ENCODE measurements around the gene CEBPA. TPM values are rescaled to one million over a fixed set of nuclear protein-coding genes. Genes with fewer than 3 reads are reported as not detected.

The CEBPA gene
- total and polyA plus RNA-seq, 2 donors (not counting 1 experiment from before 2014, with no cell fraction given), result 1.7 to 2.6 TPM

GRCh38 chr19:33346665-33347064 lies 44.3 kb upstream of the CEBPA start:
- TF ChIP-seq CTCF (IDR thresholded peaks at IDR 0.05), result no peak
- no peak for TF ChIP-seq EZH2 (IDR thresholded peaks at IDR 0.05; ENCODE audit: borderline replicate concordance, insufficient read depth, low read depth, low read length, poor library complexity, severe bottlenecking)
- no peak overlapping the region for H3K4me3 ChIP-seq (ENCODE audit: control extremely low read depth in 1 of 5, extremely low read depth in 1 of 5, insufficient read depth in 1 of 5, low read depth in 2 of 5, low read length in 4 of 5)
- H3K4me2 ChIP-seq (replicated peaks; ENCODE audit: low read depth, low read length, poor library complexity, severe bottlenecking), result no peak overlapping the region
- Mint-ChIP-seq H3K9me3 (ENCODE audit: insufficient read depth) (no peaks in the 10 kb centered on the region), H3K4me1 (no peaks in the 10 kb centered on the region), H3K27me3 (peaks cover 48% of the 10 kb centered on the region), H3K27ac (no peak overlapping the region), H3K4me3 (no peak overlapping the region)
- no peak for DNase-seq
- H3K27me3 ChIP-seq (replicated peaks in 1 of 4; ENCODE audit: control extremely low read depth in 1 of 4, control insufficient read depth in 3 of 4, insufficient read depth in 4 of 4, low read length in 3 of 4), result peaks cover 0 to 18% (median 11%) of the 10 kb centered on the region in 4 experiments
- ATAC-seq (ENCODE audit: low read depth), result no peak
- ChIA-PET POLR2A (no interaction called here), CTCF (interaction anchor here (0.7 kb wide), 1 partner anchor 9 kb away, joined by 3 read pairs; no protein-coding TSS in a partner anchor)
- no peaks in the 10 kb centered on the region for H4K20me1 ChIP-seq (ENCODE audit: control insufficient read depth, insufficient read depth, low read length, poor library complexity, severe bottlenecking)
- no peak overlapping the region for H3K9ac ChIP-seq (ENCODE audit: low read length)
- intact Hi-C loops (cut with micrococcal nuclease), result no loop called here
- no peaks in the 10 kb centered on the region for H3K79me2 ChIP-seq (ENCODE audit: control insufficient read depth, insufficient read depth, low read length)
- no peak overlapping the region for H3K27ac ChIP-seq (ENCODE audit: low read length in 2 of 2)
- peaks cover 0 to 4% (median 0%) of the 10 kb centered on the region in 3 donors for H3K9me3 ChIP-seq (ENCODE audit: control extremely low read depth in 1 of 3, control insufficient read depth in 2 of 3, insufficient read depth in 1 of 3, low read length in 2 of 3)
- no peaks in the 10 kb centered on the region for H3K36me3 ChIP-seq (replicated peaks in 1 of 2; ENCODE audit: control extremely low read depth in 1 of 2, control insufficient read depth in 1 of 2, extremely low read depth in 1 of 2, insufficient read depth in 2 of 2, low read length in 1 of 2)
- H3K4me1 ChIP-seq (ENCODE audit: control insufficient read depth in 2 of 2, insufficient read depth in 2 of 2, low read length in 2 of 2), result no peaks in the 10 kb centered on the region
- no peak overlapping the region for H2AFZ ChIP-seq (ENCODE audit: insufficient read depth, low read depth, low read length, poor library complexity, severe bottlenecking)

- H3K4me1 Mint-ChIP-seq, result no peaks in the 10 kb centered on the region
- H3K27me3 ChIP-seq (replicated peaks in 1 of 4; ENCODE audit: control extremely low read depth in 1 of 4, control insufficient read depth in 3 of 4, insufficient read depth in 4 of 4, low read length in 3 of 4), result peaks cover 0 to 17% (median 11%) of the 10 kb centered on the region in 4 experiments
- H3K9me3 ChIP-seq (ENCODE audit: control extremely low read depth in 1 of 3, control insufficient read depth in 2 of 3, insufficient read depth in 1 of 3, low read length in 2 of 3), result no peaks in the 10 kb centered on the region
- no peaks in the 10 kb centered on the region for H3K4me1 ChIP-seq (ENCODE audit: control insufficient read depth in 2 of 2, insufficient read depth in 2 of 2, low read length in 2 of 2)
- WGBS (ENCODE audit: insufficient coverage), result no CpG with 5 or more reads among the region's 6 CpGs
- no peaks in the 10 kb centered on the region for H3K9me3 Mint-ChIP-seq (ENCODE audit: insufficient read depth)
- H3K27ac Mint-ChIP-seq, result no peak overlapping the region
- H3K36me3 ChIP-seq (replicated peaks in 1 of 2; ENCODE audit: control extremely low read depth in 1 of 2, control insufficient read depth in 1 of 2, extremely low read depth in 1 of 2, insufficient read depth in 2 of 2, low read length in 1 of 2), result no peaks in the 10 kb centered on the region
- H3K9ac ChIP-seq (ENCODE audit: low read length), result no peak overlapping the region
- peaks cover 58% of the 10 kb centered on the region for H3K27me3 Mint-ChIP-seq
- intact Hi-C loops (cut with micrococcal nuclease), result no loop called here
- H4K20me1 ChIP-seq (ENCODE audit: control insufficient read depth, insufficient read depth, low read length, poor library complexity, severe bottlenecking), result no peaks in the 10 kb centered on the region
- CTCF ChIA-PET, result no interaction called here
- DNase-seq (no peak), ATAC-seq (ENCODE audit: low read depth) (no peak)
- no peak overlapping the region for H3K4me2 ChIP-seq (replicated peaks; ENCODE audit: low read depth, low read length, poor library complexity, severe bottlenecking)
- POLR2A ChIA-PET, result no interaction called here
- no peak overlapping the region for H3K4me3 ChIP-seq (ENCODE audit: control extremely low read depth in 1 of 5, extremely low read depth in 1 of 5, insufficient read depth in 1 of 5, low read depth in 2 of 5, low read length in 4 of 5)
- H3K4me3 Mint-ChIP-seq, result no peak overlapping the region
- no peak overlapping the region for H3K27ac ChIP-seq (ENCODE audit: low read length in 2 of 2)
- H2AFZ ChIP-seq (ENCODE audit: insufficient read depth, low read depth, low read length, poor library complexity, severe bottlenecking), result no peak overlapping the region
- H3K79me2 ChIP-seq (ENCODE audit: control insufficient read depth, insufficient read depth, low read length), result no peaks in the 10 kb centered on the region
- no peak for TF ChIP-seq EZH2 (IDR thresholded peaks at IDR 0.05; ENCODE audit: borderline replicate concordance, insufficient read depth, low read depth, low read length, poor library complexity, severe bottlenecking)
- no peak for TF ChIP-seq CTCF (IDR thresholded peaks at IDR 0.05)
Measured at GRCh38 chr19:33345163-33345562, 42.8 kb upstream of the CEBPA start.

Data from B cell (primary cell).